ENCODE data around the gene IDI1.

Gene IDI1

DNA sequence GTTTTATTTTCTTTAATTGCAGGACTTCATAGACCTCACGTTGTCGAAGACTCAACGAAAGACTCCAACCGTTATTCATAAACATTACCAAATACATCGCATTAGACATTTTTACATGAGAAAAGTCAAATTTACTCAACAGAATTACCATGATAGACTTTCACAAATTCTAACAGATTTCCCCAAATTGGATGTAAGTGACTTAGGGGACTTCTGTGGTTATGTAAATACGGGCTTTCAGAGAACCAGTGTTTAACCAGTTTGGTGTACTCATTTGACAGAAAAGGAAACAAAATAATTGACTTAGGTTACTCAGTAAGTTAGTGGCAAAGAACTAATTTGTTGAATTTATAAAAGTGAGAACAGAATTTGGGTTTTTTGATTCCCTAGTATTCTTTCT is 56.5 kb downstream of the IDI1 start:
- no peak for DNase-seq

DNA sequence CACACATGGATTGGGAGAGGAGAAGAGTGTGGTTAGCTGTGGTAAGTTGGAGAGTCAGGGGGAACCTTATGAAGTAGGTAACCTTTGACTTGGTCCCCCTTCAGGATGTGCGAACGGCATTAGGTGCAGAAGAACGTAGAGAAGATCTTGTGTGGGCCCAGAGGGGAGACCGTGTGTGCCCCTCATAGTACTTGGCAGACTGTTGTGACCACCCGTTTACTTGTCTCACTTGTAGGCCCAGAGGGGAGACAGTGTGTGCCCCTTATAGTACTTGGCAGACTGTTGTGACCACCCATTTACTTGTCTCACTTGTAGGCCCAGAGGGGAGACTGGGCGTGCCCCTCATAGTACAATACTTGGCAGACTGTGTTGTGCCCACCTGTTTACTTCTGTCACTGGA is 58.1 kb downstream of the IDI1 start:
- DNase-seq: no peak
